NCI-H1048 (cell line): ENCODE results near the gene GBE1.
"Not testable (repeated sequence)": the region's sequence is repeated elsewhere in the genome, so short reads cannot be mapped to it uniquely, and the experiment has no call there.

Experiments
- DNase-seq: peaks from one replicate; lab custom pipeline; 2025; lab: John Stamatoyannopoulos, UW

The GBE1 gene

GRCh38 chr3:81760924-81761903, at the start of gene GBE1:
TSS of gene GBE1 (minus strand) at chr3:81761645. CDS start at chr3:81761517, 128 bp downstream.
- peak; percentile 58 for DNase-seq

GRCh38 chr3:81808900-81809299, 47.5 kb upstream of the GBE1 start:
- no peak for DNase-seq

DNA sequence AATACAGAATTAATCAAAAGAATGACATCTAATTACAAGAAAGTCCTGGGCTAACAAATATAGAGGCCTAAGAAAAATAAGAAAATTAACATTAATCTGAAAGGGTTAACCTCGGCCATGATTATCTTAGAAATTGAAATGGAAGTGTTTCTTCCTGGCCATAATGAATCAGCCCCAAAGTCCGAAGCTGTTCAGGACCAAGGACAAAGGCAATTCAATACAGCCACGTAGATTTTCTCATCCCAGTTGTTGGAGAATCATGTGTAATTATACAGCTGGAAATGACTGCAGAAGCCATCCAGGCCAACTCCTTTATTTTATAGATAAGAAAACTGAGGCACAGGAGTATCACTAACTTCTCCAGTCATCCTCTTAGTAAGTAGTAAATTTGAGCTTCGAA, 38.0 kb upstream of the GBE1 start:
- DNase-seq = no peak

- no peak for DNase-seq
Observed at GRCh38 chr3:81793410-81793809, 32.0 kb upstream of the GBE1 start.

DNA sequence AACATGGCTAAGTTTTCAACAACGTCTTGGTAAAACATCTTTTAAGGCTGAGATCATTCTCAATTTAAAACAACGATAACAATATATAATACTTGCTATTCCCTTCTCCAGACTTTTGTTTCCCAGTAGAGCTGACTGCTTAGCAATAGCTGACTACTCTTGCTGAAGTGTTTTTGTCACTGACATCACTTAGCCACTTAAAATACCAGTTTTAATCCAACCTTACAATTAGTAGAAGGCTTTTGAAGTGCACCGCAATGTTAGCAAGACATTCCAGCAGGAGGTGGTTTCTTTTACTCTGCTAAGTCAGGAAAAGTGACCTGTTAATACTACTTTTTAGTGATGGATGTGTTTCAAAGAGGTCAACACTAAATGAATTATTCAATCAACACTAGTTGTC, 28.7 kb upstream of the GBE1 start:
- no peak for DNase-seq

- no peak for DNase-seq
Observed at GRCh38 chr3:81789691-81790090, 28.2 kb upstream of the GBE1 start.

DNA sequence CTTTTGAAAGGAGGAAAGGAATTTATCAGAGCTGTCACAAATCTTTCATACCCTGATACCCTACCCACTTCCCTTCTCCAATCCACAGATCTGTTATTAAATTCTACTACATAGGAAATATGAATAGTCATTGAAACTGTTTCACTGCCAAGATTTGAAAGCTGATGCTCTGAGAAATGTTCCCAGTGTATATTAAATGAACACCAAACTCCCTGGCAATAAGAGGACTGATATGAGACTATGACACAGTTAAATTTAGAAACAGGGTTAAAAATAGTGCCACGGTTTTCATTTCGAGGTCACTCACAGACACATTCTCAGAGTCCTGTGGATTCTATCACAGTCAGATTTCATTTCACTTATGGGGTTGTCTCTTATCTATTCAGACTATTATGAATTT, 27.2 kb upstream of the GBE1 start:
- no peak for DNase-seq

DNA sequence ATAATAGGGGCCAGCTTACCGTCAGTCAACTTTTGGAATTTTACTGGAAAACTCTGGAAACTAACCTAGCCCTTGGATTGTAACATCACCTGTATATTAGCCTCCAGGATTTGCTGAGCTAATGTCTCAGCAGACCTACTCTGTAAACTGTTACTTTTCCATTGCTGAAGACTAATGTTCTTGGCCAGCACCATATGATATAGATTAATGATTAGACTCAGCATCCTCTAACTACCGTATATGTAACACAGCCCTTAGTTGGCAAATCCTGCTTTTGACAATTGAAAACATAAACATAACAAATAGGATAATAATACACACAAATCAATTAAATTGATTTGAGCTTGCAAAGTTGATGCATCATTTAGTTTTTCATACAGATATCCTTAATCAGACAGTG, 26.6 kb upstream of the GBE1 start:
- DNase-seq = no peak

GRCh38 chr3:81782585-81782984, 21.1 kb upstream of the GBE1 start:
- DNase-seq = no peak

- no peak for DNase-seq
Observed at GRCh38 chr3:81778678-81779182, 17.3 kb upstream of the GBE1 start.

GRCh38 chr3:81776643-81777042, 15.2 kb upstream of the GBE1 start:
- DNase-seq = no peak

DNA sequence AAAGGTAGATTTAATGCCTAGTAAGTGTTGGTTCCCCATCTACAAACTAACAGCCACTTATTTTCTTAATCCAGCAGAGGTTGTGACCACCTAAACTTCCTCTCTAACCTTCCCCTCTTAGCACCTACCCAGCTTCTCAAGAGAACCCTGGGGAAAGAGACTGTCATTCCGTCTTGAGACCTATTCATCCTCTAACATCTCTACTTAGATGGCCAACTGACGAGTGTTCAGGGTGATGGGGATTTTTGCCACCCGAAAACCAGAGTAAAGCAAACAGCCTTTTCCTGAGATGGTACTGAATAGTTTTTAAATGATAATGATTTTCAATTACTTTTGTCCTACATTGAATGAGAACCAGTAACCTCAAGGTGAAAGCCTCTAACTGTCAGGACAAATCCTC, 9.3 kb upstream of the GBE1 start:
- DNase-seq = no peak

GRCh38 chr3:81769299-81769698, 7.9 kb upstream of the GBE1 start:
- no peak for DNase-seq

- DNase-seq = not testable (repeated sequence)
Observed at GRCh38 chr3:81767250-81767859, 5.9 kb upstream of the GBE1 start.

GRCh38 chr3:81765400-81765799, 4.0 kb upstream of the GBE1 start:
- no peak for DNase-seq

GRCh38 chr3:81764665-81765064, 3.2 kb upstream of the GBE1 start:
- no peak for DNase-seq

GRCh38 chr3:81764002-81764401, 2.6 kb upstream of the GBE1 start:
- no peak for DNase-seq

DNA sequence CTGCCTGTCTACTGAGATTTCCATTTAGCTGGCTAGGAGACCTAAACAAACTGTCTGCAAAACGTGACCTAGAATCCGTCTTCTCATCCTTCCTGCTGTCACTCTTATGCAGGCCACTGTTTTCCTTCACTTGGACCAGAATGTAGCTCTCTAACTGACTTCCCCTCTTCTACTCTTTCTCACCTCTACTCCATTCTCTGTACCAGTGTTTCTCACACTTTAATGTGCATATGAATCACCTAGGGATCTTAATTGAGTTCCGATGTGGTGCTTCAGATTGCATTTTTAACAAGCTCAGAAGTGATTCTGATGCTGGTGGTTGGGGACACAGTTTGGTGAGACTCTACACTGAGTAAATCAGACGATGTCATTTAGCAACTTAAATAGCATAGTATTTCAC, 1.6 kb upstream of the GBE1 start:
- DNase-seq = no peak

- DNase-seq = no peak
Observed at GRCh38 chr3:81761904-81762580, 597 bp upstream of the GBE1 start.

DNA sequence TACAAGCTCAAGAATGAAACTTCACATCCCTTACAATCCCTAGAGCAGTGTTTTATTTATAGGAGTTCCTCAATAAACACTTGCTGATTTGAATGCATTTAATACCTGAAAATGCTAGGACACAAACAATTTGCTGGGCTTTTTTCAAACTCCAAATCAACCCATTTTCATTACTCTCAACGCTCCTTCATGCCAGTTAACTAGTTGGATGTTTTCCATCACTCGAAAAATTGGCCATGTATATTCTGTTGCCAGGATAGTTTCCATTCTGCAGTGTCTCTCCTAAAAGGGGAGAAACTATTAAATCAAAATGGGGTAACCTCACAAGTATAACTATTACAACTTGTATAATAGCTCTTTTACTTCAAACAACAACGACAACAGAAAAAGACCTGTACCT, 1.2 kb downstream of the GBE1 start:
- no peak for DNase-seq

DNA sequence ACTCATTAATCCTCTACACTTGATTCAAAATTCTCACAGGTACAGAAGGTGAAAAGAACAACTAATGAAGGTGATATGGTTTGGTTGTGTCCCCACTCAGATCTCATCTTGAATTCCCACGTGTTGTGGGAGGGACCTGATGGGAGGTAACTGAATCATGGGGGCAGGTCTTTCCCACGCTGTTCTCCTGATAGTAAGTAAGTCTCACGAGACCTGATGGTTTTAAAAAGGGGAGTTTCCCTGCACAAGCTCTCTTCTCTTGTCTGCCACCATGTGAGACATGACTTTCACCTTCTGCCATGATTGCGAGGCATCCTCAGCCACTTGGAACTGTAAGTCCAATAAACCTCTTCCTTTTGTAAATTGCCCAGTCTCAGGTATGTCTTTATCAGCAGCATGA, 2.7 kb downstream of the GBE1 start:
- DNase-seq = not testable (repeated sequence)

DNA sequence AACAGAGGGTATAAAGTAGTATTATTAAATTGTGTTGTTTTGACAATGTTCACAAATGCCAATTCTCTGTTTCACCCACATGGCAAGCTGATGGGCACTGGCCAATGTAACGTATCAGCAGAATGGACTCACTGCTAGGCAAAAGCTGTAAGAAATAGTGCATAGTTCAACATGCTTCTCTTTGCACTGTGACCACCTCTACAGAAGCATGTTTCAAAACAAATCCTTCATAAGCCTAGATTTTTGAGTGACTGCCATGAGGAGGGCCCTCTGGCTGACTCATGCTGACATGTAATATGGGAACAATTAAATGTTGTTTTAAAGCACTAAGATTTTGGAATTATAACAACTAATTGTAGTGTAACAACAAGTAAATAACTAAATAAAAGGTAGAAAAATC, 3.2 kb downstream of the GBE1 start:
- no peak for DNase-seq
